ENCODE data around the gene RAB11FIP3.
"Not testable (repeated sequence)": the region's sequence is repeated elsewhere in the genome, so short reads cannot be mapped to it uniquely, and the experiment has no call there.

Gene RAB11FIP3

DNA sequence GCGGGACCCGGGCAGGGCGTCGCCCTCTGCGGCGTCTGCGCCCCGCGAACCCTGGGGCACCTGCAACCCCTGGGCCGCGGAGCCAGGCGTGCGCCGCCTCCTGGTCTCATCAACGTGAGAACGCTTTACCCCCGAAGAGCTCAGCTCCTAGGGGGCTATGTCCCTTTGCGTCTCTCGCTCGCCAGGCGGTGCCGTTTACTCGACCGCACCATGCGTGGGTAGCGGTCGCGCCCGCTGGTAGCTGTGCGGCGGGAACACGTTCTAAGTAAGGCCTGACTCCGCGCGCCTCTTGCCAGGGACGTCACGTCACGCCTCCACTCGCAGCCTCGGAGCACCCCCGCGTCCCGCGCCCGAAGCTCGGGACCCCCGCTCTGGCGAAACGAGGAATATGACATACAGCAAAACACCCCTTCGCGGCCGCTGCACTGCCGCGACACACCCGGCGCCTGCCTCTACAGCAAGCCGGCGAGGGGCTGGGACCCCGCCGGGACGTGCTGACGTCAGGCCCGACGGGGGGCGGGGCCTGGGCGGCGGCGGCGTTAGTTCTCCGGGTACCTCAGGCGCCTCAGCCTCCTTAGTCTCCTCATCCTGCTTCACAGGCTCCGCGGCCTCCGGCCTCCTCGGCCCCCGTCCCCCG lies at the start of gene RAB11FIP3:
Gene RAB11FIP3 (plus strand): TSS at position 568 of the 637 bp plus-strand sequence. CDS start 358 bp downstream, outside the sequence.
- peak; percentile 80 for DNase-seq

- DNase-seq = no peak
These were observed 49.3 kb upstream of the RAB11FIP3 start for GRCh38 chr16:375927-376816.

- DNase-seq = no peak
These were observed 48.5 kb upstream of the RAB11FIP3 start for GRCh38 chr16:376817-377418.

DNA sequence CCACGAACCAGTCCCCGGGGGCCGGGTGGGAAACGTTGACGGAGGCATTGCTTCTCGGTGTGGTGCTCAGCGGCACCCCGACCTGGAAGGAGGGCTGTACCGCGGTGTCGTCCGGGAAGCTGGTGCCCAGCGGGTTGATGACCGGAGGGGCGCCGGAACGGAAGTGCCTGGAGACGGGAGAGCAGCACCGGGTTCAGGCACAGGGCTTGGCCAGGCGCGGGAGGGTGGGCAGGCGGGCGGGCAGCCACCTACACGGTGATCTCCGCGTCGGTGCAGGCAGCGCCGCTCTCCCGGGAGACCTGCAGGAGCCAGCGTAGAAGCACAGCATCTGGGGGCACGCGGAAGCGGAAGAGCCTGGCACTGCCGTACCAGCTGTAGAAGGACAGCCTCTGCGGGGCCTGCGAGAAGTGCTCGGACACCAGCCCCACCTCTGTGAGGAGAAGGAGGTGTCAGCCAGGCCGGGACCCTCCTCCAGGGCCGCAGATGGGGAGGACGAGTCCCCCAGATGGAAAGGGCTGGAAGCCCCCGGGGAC lies 48.0 kb upstream of the RAB11FIP3 start:
- DNase-seq = no peak

DNA sequence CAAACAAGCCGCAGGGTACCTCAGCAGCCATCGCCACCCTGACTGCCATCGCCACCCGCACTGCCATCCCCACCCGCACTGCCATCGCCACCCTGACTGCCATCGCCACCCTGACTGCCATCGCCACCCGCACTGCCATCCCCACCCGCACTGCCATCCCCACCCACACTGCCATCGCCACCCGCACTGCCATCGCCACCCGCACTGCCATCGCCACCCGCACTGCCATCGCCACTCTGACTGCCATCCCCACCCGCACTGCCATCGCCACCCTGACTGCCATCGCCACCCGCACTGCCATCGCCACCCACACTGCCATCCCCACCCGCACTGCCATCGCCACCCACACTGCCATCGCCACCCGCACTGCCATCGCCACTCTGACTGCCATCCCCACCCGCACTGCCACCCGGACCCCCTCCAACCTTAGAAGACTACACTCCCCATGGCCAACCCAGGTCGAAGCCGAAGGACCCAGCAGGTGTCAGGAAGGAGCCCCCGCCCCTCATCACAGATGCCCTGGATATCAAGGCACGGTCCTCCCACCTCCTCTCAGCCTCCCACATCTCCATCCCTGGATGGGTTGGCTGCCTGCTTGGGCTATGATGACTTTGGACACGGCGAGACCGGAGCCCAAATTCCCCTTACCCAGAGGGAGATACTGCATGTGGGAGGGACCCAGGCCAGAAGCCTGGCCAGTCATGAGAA lies 47.2 kb upstream of the RAB11FIP3 start:
- DNase-seq = not testable (repeated sequence)

DNA sequence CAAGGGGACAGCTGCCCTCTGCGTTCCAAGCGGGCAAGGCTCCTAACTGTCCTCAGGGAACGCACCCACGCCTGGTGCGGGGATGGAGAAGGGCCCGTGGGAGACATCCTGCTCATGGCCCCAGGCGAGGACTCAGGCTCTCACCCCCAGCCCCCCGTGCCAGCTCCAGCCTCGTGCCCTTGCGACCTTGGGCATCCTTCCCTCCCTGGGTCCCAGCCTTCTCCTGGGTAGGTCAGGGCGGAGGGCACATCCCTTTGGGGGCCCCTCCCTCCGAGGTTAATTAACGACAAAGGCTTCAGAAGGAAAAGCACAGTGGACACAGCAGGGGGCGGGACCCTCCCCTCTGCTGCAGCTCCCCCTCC lies 46.6 kb upstream of the RAB11FIP3 start:
- DNase-seq = no peak

DNA sequence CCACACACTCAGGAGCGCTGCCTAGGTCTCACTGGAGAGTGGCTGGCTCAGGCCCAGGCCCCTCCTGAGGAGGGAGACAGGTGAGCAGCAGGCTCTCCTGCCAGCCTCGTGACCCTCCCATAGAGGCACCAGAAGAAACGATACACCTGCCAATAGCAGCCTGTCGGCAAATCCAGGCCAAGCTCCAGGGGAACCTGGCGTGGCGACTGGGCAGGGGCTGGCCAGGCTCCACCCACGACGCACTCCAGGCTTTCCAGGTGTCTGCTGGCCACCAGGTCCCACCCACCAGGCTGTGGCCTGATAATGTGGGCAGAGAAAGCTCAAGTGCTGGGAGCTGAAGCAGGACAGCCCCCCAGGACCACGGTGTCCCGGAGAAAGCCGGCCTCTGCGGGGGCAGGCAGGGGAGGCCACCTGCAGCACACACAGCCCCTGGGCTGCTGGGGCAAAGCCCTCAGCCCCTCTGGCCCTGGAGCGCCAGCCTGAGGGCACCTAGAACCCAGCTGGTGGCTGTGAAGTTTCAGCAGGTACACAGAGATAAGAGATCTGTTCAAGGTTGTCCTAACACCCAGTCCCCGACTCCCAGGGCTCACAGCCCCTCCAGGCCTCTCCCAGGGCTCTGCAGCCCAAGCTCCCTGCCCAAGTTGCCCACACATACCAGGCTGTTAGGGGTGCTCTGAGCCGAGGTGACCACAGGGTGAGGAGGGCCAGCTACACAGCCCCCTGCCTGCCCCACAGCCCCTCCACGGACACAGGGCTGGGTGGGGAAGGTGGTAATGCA lies 46.1 kb upstream of the RAB11FIP3 start:
- DNase-seq = no peak

DNA sequence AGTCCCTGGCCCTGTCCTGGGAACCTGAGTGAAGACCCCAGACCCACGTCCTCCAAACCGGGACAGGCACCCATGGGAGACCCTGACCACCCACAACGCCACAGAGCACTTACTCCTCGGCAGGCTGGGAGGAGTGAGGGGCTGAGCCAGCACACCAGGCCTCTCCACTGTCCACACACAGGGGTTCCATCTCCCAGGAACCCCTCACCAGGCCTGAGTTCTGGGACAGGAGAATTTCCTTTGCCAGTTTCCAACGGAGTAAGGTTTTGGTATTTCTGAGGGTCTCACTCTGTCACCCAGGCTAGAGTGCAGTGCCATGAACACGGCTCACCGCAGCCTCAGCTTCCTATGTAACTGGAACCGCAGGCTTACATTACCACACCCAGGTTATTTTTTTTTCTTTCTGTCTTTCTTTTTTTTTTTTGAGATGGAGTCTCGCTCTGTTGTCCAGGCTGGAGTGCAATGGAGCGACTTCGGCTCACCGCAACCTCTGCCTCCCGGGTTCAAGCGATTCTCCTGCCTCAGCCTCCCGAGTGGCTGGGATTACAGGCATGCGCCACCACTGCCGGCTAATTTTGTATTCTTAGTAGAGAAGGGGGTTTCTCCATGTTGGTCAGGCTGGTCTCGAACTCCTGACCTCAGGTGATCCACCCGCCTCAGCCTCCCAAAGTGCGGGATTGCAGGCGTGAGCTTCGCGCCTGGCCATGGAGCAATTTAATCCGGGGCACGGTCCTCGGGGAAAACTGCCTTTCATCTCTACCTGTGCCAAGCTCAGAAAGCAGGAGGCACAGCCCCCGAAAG lies 45.3 kb upstream of the RAB11FIP3 start:
- no peak for DNase-seq

GRCh38 chr16:380762-381011 lies 44.8 kb upstream of the RAB11FIP3 start:
- no peak for DNase-seq

DNA sequence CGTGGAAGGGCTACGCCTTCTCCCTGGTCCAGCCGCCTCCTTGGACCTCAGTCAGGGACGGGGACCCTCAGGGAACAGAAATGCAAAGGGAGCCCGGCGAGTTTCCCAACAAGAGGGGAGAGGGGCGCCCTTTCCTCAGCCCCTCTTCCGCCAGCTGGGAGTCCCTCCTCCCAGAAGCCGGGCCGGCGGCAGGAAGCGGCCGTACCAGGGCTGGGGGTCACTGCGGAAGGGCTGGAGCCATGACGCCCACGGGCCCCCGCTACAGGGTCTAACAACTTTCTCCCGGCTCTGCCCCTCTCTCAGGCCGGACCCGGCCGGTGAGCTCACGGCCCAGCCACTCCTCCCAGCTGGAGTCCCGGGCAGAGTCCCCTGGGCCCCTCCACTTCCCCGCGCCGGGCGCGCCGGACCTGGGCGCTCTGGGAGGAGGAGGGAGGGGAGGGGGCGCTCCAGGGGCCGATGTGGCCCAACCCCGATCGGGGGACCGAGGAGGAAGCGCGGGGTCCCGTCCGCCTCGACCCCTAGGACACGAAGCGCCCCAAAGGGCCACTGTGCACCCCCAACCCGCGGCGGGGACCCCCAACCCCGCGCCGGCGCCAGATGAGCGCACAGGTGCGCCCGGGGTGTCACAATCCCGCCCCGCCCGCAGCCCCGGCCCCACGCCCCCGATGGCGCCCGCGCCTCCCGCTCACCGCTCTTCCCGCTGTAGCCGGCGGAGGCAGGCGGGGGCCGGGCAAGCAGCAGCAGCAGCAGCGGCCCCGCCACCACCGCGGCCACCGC lies 44.2 kb upstream of the RAB11FIP3 start:
- no peak for DNase-seq

GRCh38 chr16:381789-382717 lies 43.4 kb upstream of the RAB11FIP3 start, which contains the start of gene PGAP6:
TSS of gene PGAP6 (minus strand) at chr16:381978. CDS start at chr16:381821, 157 bp downstream.
- DNase-seq = peak; percentile 50

DNA sequence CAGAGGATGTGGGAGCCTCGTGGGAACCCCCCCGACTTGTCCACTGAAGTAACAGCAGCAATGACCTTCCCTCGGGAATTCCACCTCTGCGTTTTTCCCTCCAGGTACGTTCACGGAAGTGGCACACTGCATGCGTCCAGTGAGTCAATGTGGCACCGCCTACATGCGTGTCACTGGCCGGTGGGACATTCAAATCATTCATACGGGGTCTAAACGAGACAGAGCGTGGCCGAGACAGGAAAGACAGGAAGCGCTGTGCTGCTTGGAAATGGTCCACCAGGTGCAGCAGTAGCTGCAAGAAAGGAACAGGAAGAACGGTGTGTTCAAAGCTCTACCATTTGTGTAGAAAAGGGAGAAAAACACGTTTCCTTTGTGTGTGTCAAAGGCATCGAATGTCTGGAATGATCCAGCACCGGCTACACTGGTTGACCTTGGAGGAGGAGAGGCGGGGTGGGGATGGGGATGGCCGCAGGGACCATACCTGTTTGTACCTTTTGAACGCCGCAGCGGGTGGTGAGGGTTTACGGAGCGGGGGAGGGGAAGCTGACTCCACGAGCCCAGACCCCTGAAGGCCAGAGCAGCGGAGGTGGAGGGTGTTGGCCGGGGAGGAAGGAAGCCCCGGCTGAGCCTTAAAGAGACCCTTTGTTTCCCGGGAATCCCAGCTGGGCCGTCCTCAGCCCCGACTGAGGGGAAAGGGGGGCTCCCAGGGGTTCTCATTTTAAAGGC lies 42.0 kb upstream of the RAB11FIP3 start:
- DNase-seq = peak; percentile 48

GRCh38 chr16:386641-387156 lies 38.8 kb upstream of the RAB11FIP3 start:
- no peak for DNase-seq

DNA sequence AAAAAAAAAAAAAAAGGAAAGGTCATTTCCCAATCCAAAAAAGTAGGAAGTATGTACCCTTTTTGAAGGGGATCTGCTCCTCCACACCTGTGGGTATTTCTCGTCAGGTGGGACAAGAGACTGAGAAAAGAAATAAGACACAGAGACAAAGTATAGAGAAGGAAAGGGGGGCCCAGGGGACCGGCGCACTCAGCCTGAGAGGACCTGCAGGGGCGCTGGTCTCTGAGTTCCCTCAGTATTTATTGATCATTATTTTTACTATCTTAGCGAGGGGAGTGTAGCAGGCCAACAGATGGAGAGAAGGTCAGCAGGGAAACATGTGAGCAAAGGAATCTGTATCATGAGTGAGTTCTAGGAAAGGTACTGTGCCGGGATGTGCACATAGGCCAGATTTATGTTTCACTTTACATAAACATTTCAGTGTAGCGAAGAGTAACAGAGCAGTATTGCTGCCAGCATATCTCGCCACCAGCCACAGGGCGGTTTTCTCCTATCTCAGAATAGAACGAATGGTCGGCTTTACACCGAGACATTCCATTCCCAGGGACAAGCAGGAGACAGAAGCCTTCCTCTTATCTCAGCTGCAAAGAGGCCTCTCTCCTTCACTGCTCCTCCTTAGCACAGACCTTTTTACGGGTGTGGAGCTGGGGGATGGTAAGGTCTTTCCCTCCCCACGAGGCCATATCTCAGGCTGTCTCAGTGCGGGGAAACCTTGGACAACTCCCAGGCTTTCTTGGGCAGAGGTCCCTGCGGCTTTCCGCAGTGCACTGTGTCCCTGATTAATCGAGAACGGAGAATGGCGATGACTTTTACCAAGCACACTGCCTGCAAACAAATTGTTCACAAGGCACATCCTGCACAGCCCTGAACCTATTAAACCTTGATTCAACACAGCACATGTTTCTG lies 37.4 kb upstream of the RAB11FIP3 start:
- DNase-seq = not testable (repeated sequence)

DNA sequence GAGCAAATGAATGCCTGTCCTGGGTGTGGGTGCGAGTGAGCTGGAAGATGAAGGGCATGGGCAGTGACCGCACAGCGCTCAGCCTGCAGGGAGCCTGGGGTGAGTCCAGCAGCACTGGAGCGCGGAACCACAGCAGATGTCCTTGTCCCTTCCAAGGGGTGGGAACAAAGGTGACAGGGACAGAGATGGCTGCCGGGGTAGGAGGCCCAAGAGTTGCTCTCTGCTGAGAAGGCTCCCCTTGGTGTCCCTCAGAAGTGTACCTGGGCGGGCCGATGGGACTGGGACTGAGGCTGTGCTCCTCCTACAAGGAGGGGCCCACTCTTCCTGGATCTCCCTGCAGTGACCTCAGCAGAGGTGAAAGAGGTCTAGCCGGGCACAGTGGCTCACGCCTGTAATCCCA lies 36.1 kb upstream of the RAB11FIP3 start:
- no peak for DNase-seq

DNA sequence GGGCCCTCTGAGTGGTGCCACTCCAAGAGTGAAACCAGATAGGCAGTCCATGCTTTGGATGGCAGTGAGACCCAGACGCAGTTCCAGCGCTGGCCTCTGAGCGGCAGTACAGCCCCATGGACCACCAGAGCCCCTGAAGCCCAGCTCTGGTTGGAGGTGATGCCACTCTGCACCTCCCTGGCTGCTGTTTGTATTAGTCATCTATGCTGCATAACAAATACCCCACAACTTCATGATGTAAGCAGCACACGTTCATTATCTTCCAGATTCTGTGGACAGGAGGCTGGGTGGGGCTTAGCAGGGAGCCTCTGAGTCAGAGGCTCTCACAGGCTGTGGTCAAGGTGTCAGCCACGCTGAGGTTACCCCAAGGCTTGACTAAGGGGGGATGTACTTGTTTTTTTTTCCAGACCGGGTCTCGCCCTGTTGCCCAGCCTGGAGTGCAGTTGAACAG lies 33.5 kb upstream of the RAB11FIP3 start:
- DNase-seq = peak; percentile 90

DNA sequence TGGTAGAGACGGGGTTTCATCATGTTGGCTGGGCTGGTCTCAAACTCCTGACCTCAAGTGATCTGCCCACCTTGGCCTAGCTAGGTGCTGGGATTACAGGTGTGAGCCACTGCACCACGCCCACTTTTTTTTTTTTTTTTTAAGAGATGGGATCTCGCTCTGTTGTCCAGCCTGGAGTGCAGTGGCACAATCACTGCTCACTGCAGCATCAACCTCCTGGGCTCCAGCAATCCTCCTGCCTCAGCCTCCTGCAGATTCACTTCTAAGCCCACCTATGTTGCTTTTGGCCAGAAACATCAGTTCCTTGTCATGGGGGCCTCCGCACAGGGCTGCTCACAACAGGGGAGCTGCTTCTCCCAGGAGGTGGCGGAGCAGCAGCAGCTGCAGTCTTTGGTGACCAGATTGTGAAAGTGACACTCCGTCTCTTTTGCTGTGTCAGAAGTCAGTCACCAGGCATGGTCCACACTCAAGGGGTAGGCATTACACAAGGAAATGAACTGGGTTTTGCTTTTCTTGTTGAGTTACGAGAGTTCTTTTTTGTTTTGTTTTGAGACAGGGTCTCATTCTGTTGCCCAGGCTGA lies 32.9 kb upstream of the RAB11FIP3 start:
- DNase-seq = peak; percentile 56
